B cell (primary cell): ENCODE measurements around the gene KLHL35. TPM values are rescaled to one million over a fixed set of nuclear protein-coding genes. Genes with fewer than 3 reads are reported as not detected.

ENCODE experiments used
- ATAC-seq: fragments of 200-7000 bp; cut with Tn5 transposase; one replicate; pipeline ENCODE4 v1.10.0; 2021; ENCODE audit warnings: low read depth, mild to moderate bottlenecking, moderate number of reproducible peaks, moderate library complexity
- CTCF ChIA-PET: fragments of 350-600 bp; sonication (Branson Sonifier 250); formaldehyde crosslinking; loops from one replicate; lab custom pipeline; 2021; ENCODE audit warnings: antibody characterized with exemption, inconsistent platforms; lab: Charles Lee
- POLR2A ChIA-PET: fragments of 350-600 bp; sonication (Branson Sonifier 250); formaldehyde crosslinking; loops from one replicate; lab custom pipeline; 2021; ENCODE audit warnings: antibody characterized with exemption; lab: Charles Lee
- DNase-seq: peaks from one replicate; pipeline ENCODE4 v3.0.0; 2013
- H2AFZ ChIP-seq: 2 replicates; pipeline ENCODE4 v1.6.1; 2012; ENCODE audit warnings: mild to moderate bottlenecking, low read depth, low read length; ENCODE audit not compliant: insufficient read depth, poor library complexity, severe bottlenecking
- H3K27ac ChIP-seq, 2 donors: 1 replicate in 1 of 2; 2 replicates in 1 of 2; pipeline ENCODE4 v1.5.1; 2012 to 2013; ENCODE audit warnings: low read length in 2 of 2, mild to moderate bottlenecking in 2 of 2, moderate library complexity in 1 of 2
- H3K27me3 ChIP-seq, 4 experiments: fragments of 200-600 bp in 1 of 4; sonication (generic) in 1 of 4; replicated peaks in 1 of 4; 1 replicate in 2 of 4; 2 replicates in 2 of 4; pipeline versions ENCODE4 v1.6.1 to v1.7.0; 2013 to 2016; ENCODE audit warnings: low read length in 3 of 4, mild to moderate bottlenecking in 2 of 4, mixed read lengths in 1 of 4, moderate library complexity in 1 of 4; ENCODE audit not compliant: insufficient read depth in 4 of 4, control insufficient read depth in 3 of 4; ENCODE audit errors: control extremely low read depth in 1 of 4
- H3K36me3 ChIP-seq, 2 experiments: replicated peaks in 1 of 2; 1 replicate in 1 of 2; 2 replicates in 1 of 2; pipeline versions ENCODE4 v1.6.1 to v1.7.1; 2013; ENCODE audit warnings: low read length in 1 of 2; ENCODE audit not compliant: insufficient read depth in 2 of 2, control insufficient read depth in 1 of 2; ENCODE audit errors: control extremely low read depth in 1 of 2, extremely low read depth in 1 of 2
- H3K4me1 ChIP-seq, 2 donors: fragments of 200-600 bp in 1 of 2; sonication (generic) in 1 of 2; 1 replicate in 1 of 2; 2 replicates in 1 of 2; pipeline versions ENCODE4 v1.5.1 to v1.6.1; 2013 to 2017; ENCODE audit warnings: low read length in 2 of 2; ENCODE audit not compliant: control insufficient read depth in 2 of 2, insufficient read depth in 2 of 2
- H3K4me2 ChIP-seq: replicated peaks from 2 replicates; pipeline ENCODE3; 2012; ENCODE audit warnings: mild to moderate bottlenecking, low read depth, low read length; ENCODE audit not compliant: poor library complexity, severe bottlenecking
- H3K4me3 ChIP-seq, 5 experiments: fragments of 200-600 bp in 1 of 5; sonication (generic) in 1 of 5; 1 replicate in 3 of 5; 2 replicates in 2 of 5; pipeline versions ENCODE4 v1.5.1 to v1.7.0; 2011 to 2016; ENCODE audit warnings: low read length in 4 of 5, mild to moderate bottlenecking in 4 of 5, low read depth in 2 of 5, control low read depth in 1 of 5, moderate library complexity in 1 of 5; ENCODE audit not compliant: insufficient read depth in 1 of 5; ENCODE audit errors: control extremely low read depth in 1 of 5, extremely low read depth in 1 of 5
- H3K79me2 ChIP-seq: fragments of 200-600 bp; sonication (generic); one replicate; pipeline ENCODE4 v1.6.0; 2016; ENCODE audit warnings: low read length; ENCODE audit not compliant: control insufficient read depth, insufficient read depth
- H3K9ac ChIP-seq: fragments of 200-600 bp; sonication (generic); 2 replicates; pipeline ENCODE4 v1.6.1; 2017; ENCODE audit warnings: mild to moderate bottlenecking, low read length, moderate library complexity
- H3K9me3 ChIP-seq, 3 donors: one replicate each; pipeline versions ENCODE4 v1.6.1 to v1.7.1; 2013; ENCODE audit warnings: low read length in 2 of 3; ENCODE audit not compliant: control insufficient read depth in 2 of 3, insufficient read depth in 1 of 3; ENCODE audit errors: control extremely low read depth in 1 of 3
- H4K20me1 ChIP-seq: 2 replicates; pipeline ENCODE4 v1.6.0; 2012; ENCODE audit warnings: mild to moderate bottlenecking, low read length; ENCODE audit not compliant: insufficient read depth, control insufficient read depth, poor library complexity, severe bottlenecking
- H3K27ac Mint-ChIP-seq: one replicate; pipeline ENCODE4 v1.8.0; 2021; ENCODE audit warnings: mixed read lengths
- H3K27me3 Mint-ChIP-seq: one replicate; pipeline ENCODE4 v1.8.0; 2021; ENCODE audit warnings: mixed read lengths
- H3K4me1 Mint-ChIP-seq: one replicate; pipeline ENCODE4 v1.8.0; 2021; ENCODE audit warnings: mixed read lengths
- H3K4me3 Mint-ChIP-seq: one replicate; pipeline ENCODE4 v1.8.0; 2021; ENCODE audit warnings: mixed read lengths
- H3K9me3 Mint-ChIP-seq: one replicate; pipeline ENCODE4 v1.8.0; 2022; ENCODE audit warnings: mixed read lengths; ENCODE audit not compliant: insufficient read depth
- CTCF ChIP-seq: fragments of 200-600 bp; IDR thresholded peaks from one replicate; pipeline ENCODE4 v1.8.0; 2022; ENCODE audit warnings: antibody characterized with exemption, mild to moderate bottlenecking
- EZH2 ChIP-seq: IDR thresholded peaks from 2 replicates; pipeline ENCODE4 v1.6.1; 2012; ENCODE audit warnings: borderline replicate concordance, low read depth, mild to moderate bottlenecking, moderate library complexity, low read length; ENCODE audit not compliant: insufficient read depth, poor library complexity, severe bottlenecking
- whole genome bisulfite sequencing: methylation state at CpG from one replicate; pipeline ENCODE4 v1.1.5; 2013; ENCODE audit warnings: missing lambda C conversion rate; ENCODE audit not compliant: insufficient coverage; 5-methylcytosine and 5-hydroxymethylcytosine counted together
- intact Hi-C: fragments of 100-400 bp; cut with micrococcal nuclease; formaldehyde crosslinking; loops from one replicate; pipeline ENCODE4 v1.10.0; 2022
- polyA plus RNA-seq: library from polyadenylated mRNA; depleted of rRNA; stranded (reverse); fragments of >200 nt; gene quantifications from 2 replicates; pipeline ENCODE4 v1.2.3, GENCODE V29; 2012
- total RNA-seq, 2 donors: library from RNA; stranded (reverse); fragments of 120-200 nt in 1 of 2; gene quantifications; 1 replicate in 1 of 2; 2 replicates in 1 of 2; pipeline versions ENCODE4 v1.2.3 to v1.2.4, GENCODE V29; 2013 to 2022

The KLHL35 gene
- total and polyA plus RNA-seq, 2 donors (not counting 1 experiment from before 2014, with no cell fraction given) = 0.55 to 0.59 TPM

GRCh38 chr11:75467881-75468280, 34.9 kb upstream of the KLHL35 start:
- Histone ChIP-seq H3K27ac (no peak overlapping the region), H3K4me2 (no peak overlapping the region), H2AFZ (no peak overlapping the region), H3K4me3 (no peak overlapping the region), H4K20me1 (no peaks in the 10 kb centered on the region), H3K4me1 (peaks cover 3 to 8% of the 10 kb centered on the region in 2 donors), H3K36me3 (no peaks in the 10 kb centered on the region), H3K79me2 (no peaks in the 10 kb centered on the region), H3K9me3 (no peaks in the 10 kb centered on the region), H3K27me3 (no peaks in the 10 kb centered on the region), H3K9ac (no peak overlapping the region)
- DNase-seq = no peak
- H3K4me1 Mint-ChIP-seq = peaks cover 11% of the 10 kb centered on the region
- intact Hi-C loops = no loop called here
- no peak overlapping the region for H3K27ac Mint-ChIP-seq
- POLR2A ChIA-PET = no interaction called here
- no peak for ATAC-seq
- H3K27me3 Mint-ChIP-seq = no peaks in the 10 kb centered on the region
- TF ChIP-seq CTCF (no peak), EZH2 (no peak)
- CTCF ChIA-PET = no interaction called here
- 85% methylated on average over 4 of the region's 4 CpGs for WGBS
- no peak overlapping the region for H3K4me3 Mint-ChIP-seq
- H3K9me3 Mint-ChIP-seq = no peaks in the 10 kb centered on the region

- Histone ChIP-seq H3K9ac (no peak overlapping the region), H3K36me3 (no peaks in the 10 kb centered on the region), H3K27ac (no peak overlapping the region), H3K79me2 (no peaks in the 10 kb centered on the region), H3K27me3 (no peaks in the 10 kb centered on the region), H4K20me1 (no peaks in the 10 kb centered on the region), H3K4me2 (no peak overlapping the region), H2AFZ (no peak overlapping the region), H3K4me1 (peaks cover 3 to 8% of the 10 kb centered on the region in 2 donors), H3K9me3 (no peaks in the 10 kb centered on the region), H3K4me3 (no peak overlapping the region)
- intact Hi-C loops = no loop called here
- POLR2A ChIA-PET = no interaction called here
- H3K4me1 Mint-ChIP-seq = peaks cover 11% of the 10 kb centered on the region
- no peak overlapping the region for H3K27ac Mint-ChIP-seq
- H3K4me3 Mint-ChIP-seq = no peak overlapping the region
- H3K27me3 Mint-ChIP-seq = no peaks in the 10 kb centered on the region
- ATAC-seq (no peak), DNase-seq (no peak)
- H3K9me3 Mint-ChIP-seq = no peaks in the 10 kb centered on the region
- no peak for TF ChIP-seq CTCF
- no peak for TF ChIP-seq EZH2
- CTCF ChIA-PET = interaction anchor here (0.7 to 0.8 kb wide), 2 partner anchors 21 to 57 kb away, joined by 3 read pairs; no protein-coding TSS in a partner anchor
- WGBS = 100% methylated on average over 6 of the region's 8 CpGs
Measured at GRCh38 chr11:75467311-75467710, 34.3 kb upstream of the KLHL35 start.
